HG03457 (cell line): Measurements from ENCODE around the gene POPDC3.
"Not testable (repeated sequence)": the region's sequence is repeated elsewhere in the genome, so short reads cannot be mapped to it uniquely, and the experiment has no call there.

Source experiments
- ATAC-seq: cut with Tn5 transposase; IDR thresholded peaks from one replicate; pipeline ENCODE4 v1.9.1; 2021; ENCODE audit warnings: moderate number of reproducible peaks; ENCODE audit not compliant: unreplicated experiment

Gene POPDC3

GRCh38 chr6:105179244-105180065, at the start of gene POPDC3:
TSS of gene POPDC3 (minus strand) at chr6:105180014. CDS start at chr6:105161909, 18,105 bp downstream.
- no peak for ATAC-seq

- no peak for ATAC-seq
Measured at GRCh38 chr6:105227295-105227767, 47.5 kb upstream of the POPDC3 start.

- no peak for ATAC-seq
Measured at GRCh38 chr6:105226598-105227294, 46.9 kb upstream of the POPDC3 start.

- ATAC-seq, result no peak
Measured at GRCh38 chr6:105223242-105223641, 43.4 kb upstream of the POPDC3 start.

- not testable (repeated sequence) for ATAC-seq
Measured at GRCh38 chr6:105221219-105221618, 41.4 kb upstream of the POPDC3 start.

- no peak for ATAC-seq
Measured at GRCh38 chr6:105220186-105220585, 40.4 kb upstream of the POPDC3 start.

GRCh38 chr6:105219218-105219617, 39.4 kb upstream of the POPDC3 start:
- ATAC-seq, result not testable (repeated sequence)

- no peak for ATAC-seq
Measured at GRCh38 chr6:105215506-105215905, 35.7 kb upstream of the POPDC3 start.

- ATAC-seq, result no peak
Measured at GRCh38 chr6:105214668-105215067, 34.9 kb upstream of the POPDC3 start.

- ATAC-seq, result no peak
Measured at GRCh38 chr6:105213272-105213671, 33.5 kb upstream of the POPDC3 start.

- no peak for ATAC-seq
Measured at GRCh38 chr6:105212587-105212986, 32.8 kb upstream of the POPDC3 start.

- no peak for ATAC-seq
Measured at GRCh38 chr6:105211831-105212230, 32.0 kb upstream of the POPDC3 start.

GRCh38 chr6:105210932-105211531, 31.2 kb upstream of the POPDC3 start:
- no peak for ATAC-seq

- no peak for ATAC-seq
Measured at GRCh38 chr6:105209950-105210706, 30.3 kb upstream of the POPDC3 start.

- no peak for ATAC-seq
Measured at GRCh38 chr6:105207524-105208269, 27.9 kb upstream of the POPDC3 start.

- no peak for ATAC-seq
Measured at GRCh38 chr6:105204768-105205167, 25.0 kb upstream of the POPDC3 start.

GRCh38 chr6:105204331-105204730, 24.5 kb upstream of the POPDC3 start:
- no peak for ATAC-seq

GRCh38 chr6:105202486-105202885, 22.7 kb upstream of the POPDC3 start:
- no peak for ATAC-seq

- ATAC-seq, result no peak
Measured at GRCh38 chr6:105200133-105200730, 20.4 kb upstream of the POPDC3 start.

- no peak for ATAC-seq
Measured at GRCh38 chr6:105199711-105200110, 19.9 kb upstream of the POPDC3 start.
